ENCODE results near the gene PPP1R13L.
"Not testable (repeated sequence)": the region's sequence is repeated elsewhere in the genome, so short reads cannot be mapped to it uniquely, and the experiment has no call there.

GRCh38 chr19:45432543-45432942 lies 27.7 kb upstream of the PPP1R13L start:
- TF ChIP-seq CTCF (IDR thresholded peaks at IDR 0.05); EZH2 (IDR thresholded peaks at IDR 0.05; ENCODE audit: borderline replicate concordance, insufficient read depth, low read depth, low read length, poor library complexity, severe bottlenecking): not testable (repeated sequence)

All from B cell (primary cell).